GM18861 (cell line): ENCODE measurements around the gene SENP3.

Experiments used
- ATAC-seq: cut with Tn5 transposase; IDR thresholded peaks from one replicate; pipeline ENCODE4 v1.9.1; 2021; ENCODE audit not compliant: unreplicated experiment

SENP3 gene

GRCh38 chr17:7561589-7562207 is at the start of gene SENP3:
SENP3 (plus strand) TSS chr17:7561919; CDS start chr17:7563077, 1,158 bp downstream.
- peak; percentile 56 for ATAC-seq

DNA sequence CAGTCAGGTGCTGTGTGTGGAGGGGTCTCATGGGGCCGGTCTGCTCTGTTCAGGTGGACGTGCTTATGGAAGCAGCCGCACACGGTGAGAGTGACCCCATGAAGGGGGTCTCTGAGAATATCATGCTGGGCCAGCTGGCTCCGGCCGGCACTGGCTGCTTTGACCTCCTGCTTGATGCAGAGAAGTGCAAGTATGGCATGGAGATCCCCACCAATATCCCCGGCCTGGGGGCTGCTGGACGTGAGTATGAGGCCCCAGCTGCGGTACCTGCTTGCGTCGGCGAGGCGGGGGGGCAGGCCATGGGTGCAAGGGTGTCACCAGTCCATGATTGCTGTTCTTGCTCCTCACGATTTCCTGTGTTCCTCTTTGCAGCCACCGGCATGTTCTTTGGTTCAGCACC is 49.6 kb upstream of the SENP3 start:
- no peak for ATAC-seq

DNA sequence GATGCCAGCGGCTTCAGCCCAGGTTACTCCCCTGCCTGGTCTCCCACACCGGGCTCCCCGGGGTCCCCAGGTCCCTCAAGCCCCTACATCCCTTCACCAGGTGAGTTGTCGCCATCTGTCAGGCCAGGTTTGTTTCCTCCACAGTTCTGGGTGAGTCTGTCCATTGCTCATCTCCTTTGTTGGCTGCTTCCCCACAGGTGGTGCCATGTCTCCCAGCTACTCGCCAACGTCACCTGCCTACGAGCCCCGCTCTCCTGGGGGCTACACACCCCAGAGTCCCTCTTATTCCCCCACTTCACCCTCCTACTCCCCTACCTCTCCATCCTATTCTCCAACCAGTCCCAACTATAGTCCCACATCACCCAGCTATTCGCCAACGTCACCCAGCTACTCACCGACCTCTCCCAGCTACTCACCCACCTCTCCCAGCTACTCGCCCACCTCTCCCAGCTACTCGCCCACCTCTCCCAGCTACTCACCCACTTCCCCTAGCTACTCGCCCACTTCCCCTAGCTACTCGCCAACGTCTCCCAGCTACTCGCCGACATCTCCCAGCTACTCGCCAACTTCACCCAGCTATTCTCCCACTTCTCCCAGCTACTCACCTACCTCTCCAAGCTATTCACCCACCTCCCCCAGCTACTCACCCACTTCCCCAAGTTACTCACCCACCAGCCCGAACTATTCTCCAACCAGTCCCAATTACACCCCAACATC is 48.7 kb upstream of the SENP3 start:
- no peak for ATAC-seq

GRCh38 chr17:7513850-7514419 is 47.8 kb upstream of the SENP3 start:
- ATAC-seq: no peak

GRCh38 chr17:7515911-7516610 is 45.7 kb upstream of the SENP3 start:
- ATAC-seq: no peak

DNA sequence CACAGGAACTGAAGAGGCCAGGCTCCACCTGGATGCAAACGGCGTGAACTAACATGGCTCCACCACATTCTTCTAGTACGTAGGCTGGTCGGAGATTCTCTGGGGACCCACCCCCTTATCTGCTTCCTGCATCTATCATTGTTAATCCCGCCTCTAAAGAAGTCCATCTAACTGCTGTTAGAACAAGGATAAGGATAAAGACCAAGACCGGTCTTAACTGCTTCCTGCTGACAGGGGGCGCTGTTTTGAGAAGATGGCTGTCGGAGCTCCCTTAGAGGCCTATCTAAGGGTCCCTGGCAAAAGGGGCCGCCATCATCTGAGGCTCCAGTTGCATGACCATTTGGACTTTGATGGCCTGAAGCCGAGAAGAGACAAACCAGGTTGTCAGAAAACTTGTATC is 38.7 kb upstream of the SENP3 start:
- no peak for ATAC-seq

- no peak for ATAC-seq
Measured at GRCh38 chr17:7528842-7529241, 32.9 kb upstream of the SENP3 start.

- ATAC-seq: no peak
Measured at GRCh38 chr17:7530023-7530900, 31.5 kb upstream of the SENP3 start.

- ATAC-seq: no peak
Measured at GRCh38 chr17:7538050-7538449, 23.7 kb upstream of the SENP3 start.

GRCh38 chr17:7538891-7539545 is 22.7 kb upstream of the SENP3 start:
- no peak for ATAC-seq

DNA sequence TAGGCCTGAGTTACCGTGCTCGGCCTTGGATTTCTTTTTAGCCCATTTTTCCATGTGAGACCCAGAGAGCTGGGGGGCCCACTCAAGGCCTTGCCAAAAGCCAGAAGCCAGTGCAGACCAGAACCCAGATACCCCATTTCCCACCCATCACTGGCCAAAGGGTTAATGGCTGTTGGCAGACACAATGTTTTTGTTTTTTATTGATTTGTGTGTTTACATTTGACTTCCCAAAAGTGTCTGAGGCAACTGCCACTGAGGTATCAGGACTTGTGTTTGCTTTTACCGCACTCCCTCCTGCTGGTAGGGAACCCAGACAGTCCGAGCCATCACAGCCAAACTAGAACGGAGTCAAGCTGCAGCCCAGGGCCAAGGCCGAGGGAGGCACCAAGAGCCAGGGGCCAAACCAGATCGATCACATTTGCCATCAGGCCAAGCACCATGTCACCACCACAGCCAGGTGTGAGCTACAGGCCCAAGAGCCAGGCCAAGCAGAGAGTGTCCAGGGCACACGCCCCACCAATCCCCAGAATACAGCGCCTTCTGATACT is 20.6 kb upstream of the SENP3 start:
- no peak for ATAC-seq

DNA sequence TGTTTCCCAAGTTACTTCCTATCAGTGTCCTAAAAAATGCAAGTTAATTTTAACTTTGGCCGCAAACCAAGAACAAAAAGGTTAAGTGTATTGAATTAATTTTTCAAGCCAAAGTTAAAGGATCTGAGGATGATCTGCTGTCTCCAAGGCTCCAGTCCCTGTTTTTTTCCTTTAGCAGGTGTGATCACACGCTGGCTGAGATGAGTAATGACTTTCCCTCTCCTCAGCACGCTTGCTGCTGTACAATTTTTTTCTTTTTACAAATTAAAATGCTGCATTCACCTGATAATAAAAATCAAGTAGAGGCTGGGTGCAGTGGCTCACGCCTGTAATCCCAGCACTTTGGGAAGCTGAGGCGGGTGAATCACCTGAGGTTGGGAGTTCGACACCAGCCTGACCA is 16.8 kb upstream of the SENP3 start:
- ATAC-seq: no peak

- ATAC-seq: no peak
Measured at GRCh38 chr17:7548585-7549400, 12.9 kb upstream of the SENP3 start, which contains the start of gene TNFSF12. TNFSF12 (plus strand) TSS chr17:7549058; CDS start chr17:7549154, 96 bp downstream.

- no peak for ATAC-seq
Measured at GRCh38 chr17:7549401-7550055, 12.2 kb upstream of the SENP3 start.

- ATAC-seq: no peak
Measured at GRCh38 chr17:7550344-7550743, 11.4 kb upstream of the SENP3 start.

GRCh38 chr17:7551396-7551795 is 10.3 kb upstream of the SENP3 start:
- no peak for ATAC-seq

DNA sequence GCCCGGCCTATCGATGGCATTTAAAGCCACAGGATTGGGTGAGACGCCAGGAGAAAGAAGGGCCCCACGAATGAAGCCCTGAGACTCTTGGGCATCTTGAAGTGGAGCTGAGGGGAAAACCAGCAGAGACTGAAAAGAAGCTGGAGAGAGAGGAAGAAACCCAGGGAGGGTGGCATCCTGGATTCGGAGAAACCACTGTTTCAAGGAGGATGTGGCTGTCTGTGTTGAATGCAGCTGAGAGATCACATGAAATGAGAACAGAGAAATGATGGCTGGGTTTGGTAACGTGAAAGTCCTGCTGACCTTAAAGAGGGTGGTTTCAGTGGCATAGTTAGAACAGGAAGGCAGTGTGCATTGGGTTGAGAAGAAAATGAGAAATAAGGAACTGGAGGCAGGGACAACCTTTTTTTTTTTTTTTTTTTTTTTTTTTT is 9.1 kb upstream of the SENP3 start:
- no peak for ATAC-seq

- ATAC-seq: no peak
Measured at GRCh38 chr17:7553356-7553755, 8.4 kb upstream of the SENP3 start.
